GM12878 (cell line): ENCODE measurements around the gene NECTIN1. TPM values are rescaled to one million over a fixed set of nuclear protein-coding genes. Genes with fewer than 3 reads are reported as not detected.

Source experiments
- ATAC-seq: fragments of 200-7000 bp; cut with Tn5 transposase; 3 replicates; pipeline ENCODE4 v1.9.1; 2020; ENCODE audit warnings: mild to moderate bottlenecking, moderate library complexity
- BruUV-seq: library from RNA; stranded (reverse); fragments of 400-500 nt; replicated peaks from 2 replicates; lab custom pipeline; 2021; lab: Mats Ljungman, UMichigan
- CTCF ChIA-PET: fragments of 300-600 bp; sonication (Branson Sonifier 250); formaldehyde crosslinking; extraction: SDS; loops from one replicate; lab custom pipeline; 2021; ENCODE audit warnings: inconsistent platforms; lab: Yijun Ruan, JAX
- POLR2A ChIA-PET: fragments of 350-600 bp; formaldehyde crosslinking; extraction: SDS; loops from one replicate; lab custom pipeline; 2021; ENCODE audit warnings: inconsistent platforms; lab: Charles Lee
- RAD21 ChIA-PET: fragments of 300-600 bp; sonication (Branson Sonifier 250); formaldehyde crosslinking; loops from one replicate; lab custom pipeline; 2023; ENCODE audit warnings: antibody characterized with exemption; ENCODE audit not compliant: unreplicated experiment; lab: Charles Lee
- SMC1A ChIA-PET: fragments of 300-600 bp; sonication (Branson Sonifier 250); formaldehyde crosslinking; loops from one replicate; lab custom pipeline; 2023; ENCODE audit not compliant: unreplicated experiment, uncharacterized antibody; lab: Charles Lee
- DNase-seq: peaks from one replicate; pipeline ENCODE4 v3.0.0-alpha.2; 2011; ENCODE audit warnings: low read depth, low spot score
- FAIRE-seq: peaks from 3 replicates; lab custom pipeline; 2011; peaks lifted over from hg19 to GRCh38; lab: Jason Lieb, UNC
- H2AFZ ChIP-seq: 2 replicates; pipeline ENCODE4 v1.6.0; 2011; ENCODE audit warnings: low read depth, low read length, control low read depth; ENCODE audit not compliant: control insufficient read depth
- H3K27ac ChIP-seq: 2 replicates; pipeline ENCODE4 v1.5.1; 2011; ENCODE audit warnings: control low read depth; ENCODE audit not compliant: control insufficient read depth, insufficient read depth
- H3K27me3 ChIP-seq, 2 experiments: replicated peaks in 1 of 2; 2 replicates each; pipeline versions ENCODE4 v1.6.0 to v1.6.1; 2011; ENCODE audit warnings: low read length in 1 of 2; ENCODE audit not compliant: control insufficient read depth in 2 of 2, insufficient read depth in 2 of 2
- H3K36me3 ChIP-seq, 2 experiments: 2 replicates each; pipeline ENCODE4 v1.5.1; 2011; ENCODE audit warnings: low read length in 1 of 2; ENCODE audit not compliant: control insufficient read depth in 2 of 2, insufficient read depth in 2 of 2
- H3K4me1 ChIP-seq: 2 replicates; pipeline ENCODE4 v1.6.1; 2011; ENCODE audit warnings: mild to moderate bottlenecking, low read length, moderate library complexity, mixed read lengths; ENCODE audit not compliant: control insufficient read depth, insufficient read depth
- H3K4me2 ChIP-seq: 2 replicates; pipeline ENCODE4 v1.6.0; 2011; ENCODE audit warnings: control low read depth; ENCODE audit not compliant: control insufficient read depth, insufficient read depth
- H3K4me3 ChIP-seq: fragments of 200-600 bp; sonication (generic); 2 replicates; pipeline ENCODE4 v1.5.1; 2016
- H3K79me2 ChIP-seq: 2 replicates; pipeline ENCODE4 v1.6.0; 2011; ENCODE audit warnings: low read length; ENCODE audit not compliant: control insufficient read depth, insufficient read depth
- H3K9ac ChIP-seq: 2 replicates; pipeline ENCODE4 v1.8.0; 2011; ENCODE audit warnings: low read length, control low read depth, mixed read lengths; ENCODE audit not compliant: control insufficient read depth, insufficient read depth
- H3K9me3 ChIP-seq: replicated peaks from 3 replicates; pipeline ENCODE4 v1.5.1; 2011; ENCODE audit warnings: mild to moderate bottlenecking, low read length; ENCODE audit not compliant: control insufficient read depth, insufficient read depth
- H4K20me1 ChIP-seq: 2 replicates; pipeline ENCODE4 v1.6.0; 2011; ENCODE audit not compliant: control insufficient read depth, insufficient read depth
- CBX5 ChIP-seq: sonication (generic); IDR thresholded peaks from 2 replicates; pipeline ENCODE4 v1.6.1; 2016; ENCODE audit warnings: low read depth, moderate library complexity, mild to moderate bottlenecking, inconsistent platforms
- CHD2 ChIP-seq: IDR thresholded peaks from 2 replicates; pipeline ENCODE4 v1.6.1; 2011; ENCODE audit warnings: low read depth, low read length, improper control_type of control experiment, borderline replicate concordance
- EGR1 ChIP-seq, 2 experiments: IDR thresholded peaks; 1 replicate in 1 of 2; 2 replicates in 1 of 2; pipeline ENCODE4 v1.6.1; 2011 to 2012; ENCODE audit warnings: low read depth in 2 of 2, low read length in 2 of 2, borderline replicate concordance in 1 of 2, mild to moderate bottlenecking in 1 of 2, moderate library complexity in 1 of 2
- ESRRA ChIP-seq: IDR thresholded peaks from 2 replicates; pipeline ENCODE4 v1.6.1; 2012; ENCODE audit warnings: mild to moderate bottlenecking, low read length, improper control_type of control experiment
- EZH2 ChIP-seq: IDR thresholded peaks from 2 replicates; pipeline ENCODE4 v1.6.1; 2012; ENCODE audit warnings: low read depth, mild to moderate bottlenecking, control low read depth, inconsistent platforms, low read length, borderline replicate concordance; ENCODE audit not compliant: control insufficient read depth
- FOS ChIP-seq: IDR thresholded peaks from 3 replicates; pipeline ENCODE4 v1.6.1; 2011; ENCODE audit warnings: borderline replicate concordance; ENCODE audit not compliant: insufficient read length; ENCODE audit errors: extremely low read depth
- KAT2A ChIP-seq: conservative IDR thresholded peaks from 2 replicates; pipeline ENCODE4 v1.6.1; 2011; ENCODE audit warnings: low read depth, low read length; ENCODE audit not compliant: control insufficient read depth
- NBN ChIP-seq: fragments of 450-650 bp; IDR thresholded peaks from 2 replicates; pipeline ENCODE4 v1.6.1; 2016
- PKNOX1 ChIP-seq: fragments of 450-650 bp; IDR thresholded peaks from 2 replicates; pipeline ENCODE4 v1.6.1; 2016; ENCODE audit warnings: mild to moderate bottlenecking
- PML ChIP-seq: IDR thresholded peaks from 2 replicates; pipeline ENCODE4 v1.6.1; 2012; ENCODE audit warnings: low read length, inconsistent platforms
- RAD51 ChIP-seq: fragments of 450-650 bp; IDR thresholded peaks from 2 replicates; pipeline ENCODE4 v1.6.1; 2016; ENCODE audit warnings: moderate library complexity, mild to moderate bottlenecking, inconsistent platforms
- SRF ChIP-seq, 2 experiments: IDR thresholded peaks; 2 replicates each; pipeline ENCODE4 v1.6.1; 2011; ENCODE audit warnings: low read depth in 2 of 2, low read length in 2 of 2, mild to moderate bottlenecking in 1 of 2, moderate library complexity in 1 of 2
- STAT3 ChIP-seq: IDR thresholded peaks from 2 replicates; pipeline ENCODE4 v1.6.1; 2011; ENCODE audit warnings: low read depth, low read length, improper control_type of control experiment
- TARDBP ChIP-seq: IDR thresholded peaks from 2 replicates; pipeline ENCODE4 v1.6.1; 2016; ENCODE audit warnings: borderline replicate concordance
- TBL1XR1 ChIP-seq: IDR thresholded peaks from 2 replicates; pipeline ENCODE4 v1.6.1; 2012; ENCODE audit warnings: low read depth, low read length, improper control_type of control experiment
- ZNF207 ChIP-seq: fragments of 450-650 bp; IDR thresholded peaks from 2 replicates; pipeline ENCODE4 v1.6.1; 2014; ENCODE audit warnings: antibody characterized with exemption, mild to moderate bottlenecking, borderline replicate concordance
- WGBS: methylation state at CpG from one replicate; pipeline ENCODE4 v1.1.6; 2016; ENCODE audit warnings: low lambda C conversion rate; ENCODE audit not compliant: insufficient replicate concordance, insufficient coverage; ENCODE audit errors: missing lambda C conversion rate; 5-methylcytosine and 5-hydroxymethylcytosine counted together
- in situ Hi-C: fragments of 300-500 bp; cut with MboI; formaldehyde crosslinking; loops from 9 replicates; pipeline ENCODE4 v1.14.3; 2018; ENCODE audit warnings: mixed read lengths
- intact Hi-C: fragments of 100-400 bp; cut with micrococcal nuclease; formaldehyde crosslinking; loops from one replicate; pipeline ENCODE4 v1.14.2; 2022; ENCODE audit not compliant: unreplicated experiment
- polyA plus RNA-seq, 11 experiments: library from polyadenylated mRNA; depleted of rRNA in 4 of 11; unstranded in 6 of 11; stranded (reverse) in 5 of 11; fragments of >200 nt; fragmentation: Nextera tagmentation in 4 of 11; fragmentation: Illumina TruSeq in 1 of 11; extraction: Ambion mirVana in 4 of 11; extraction: Trizol in 1 of 11; gene quantifications; 1 replicate in 1 of 11; 2 replicates in 10 of 11; pipeline versions ENCODE4 v1.2.1 to v1.2.3, GENCODE V29; 2011 to 2016; ENCODE audit warnings: inconsistent platforms in 2 of 11, missing spikeins in 2 of 11, low read depth in 1 of 11
- total RNA-seq, 4 experiments: library from RNA; depleted of rRNA in 3 of 4; stranded (reverse); fragments of >200 nt in 3 of 4; fragmentation: Illumina TruSeq in 1 of 4; extraction: Trizol in 1 of 4; gene quantifications; 2 replicates each; pipeline versions ENCODE4 v1.2.1 to v1.2.3, GENCODE V29; 2013 to 2021
- TF ChIP-seq, protein P1 (sequence below): fragments of 150-350 bp; IDR thresholded peaks from 2 replicates; pipeline ENCODE4 v1.6.1; 2014; ENCODE audit warnings: mild to moderate bottlenecking, low read depth, low read length
- TF ChIP-seq, protein P2 (sequence below): fragments of 450-650 bp; IDR thresholded peaks from 2 replicates; pipeline ENCODE4 v1.6.1; 2017; ENCODE audit warnings: antibody characterized with exemption, mild to moderate bottlenecking, moderate library complexity

NECTIN1 gene
- total and polyA plus RNA-seq, 10 of the 15 experiments (the other 5 are each of a cell fraction or from before 2014, with no cell fraction given), result 0.97 to 9.2 (median 2.3) TPM

DNA sequence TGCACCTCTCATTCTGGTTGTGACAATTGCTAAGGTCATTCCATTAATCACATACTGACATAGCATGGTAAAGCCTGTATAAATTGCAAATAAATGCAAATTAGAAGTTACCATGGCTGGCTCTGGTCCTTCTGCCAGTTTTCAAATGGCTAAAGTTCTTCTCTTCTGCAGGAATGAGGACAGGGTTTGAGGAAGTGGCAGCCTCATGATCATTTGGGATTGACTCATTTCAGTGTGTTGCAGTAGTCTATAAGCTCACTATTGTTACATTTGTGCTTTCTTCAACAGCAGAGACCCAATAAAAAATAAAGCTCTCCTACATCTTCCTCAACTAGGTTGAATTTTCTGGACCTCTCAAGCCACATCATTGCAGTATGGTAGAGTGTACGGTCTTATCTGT lies 60.3 kb downstream of the NECTIN1 start:
- no peaks in the 10 kb centered on the region for H4K20me1 ChIP-seq
- intact Hi-C loops, result loop anchor here (5.0 kb wide), 2 partner anchors 186 to 564 kb away; no protein-coding TSS in a partner anchor
- H2AFZ ChIP-seq, result no peak overlapping the region
- H3K4me3 ChIP-seq, result no peak overlapping the region
- no TSS peak for BruUV-seq
- no peak overlapping the region for H3K4me2 ChIP-seq
- no peaks in the 10 kb centered on the region for H3K79me2 ChIP-seq
- SMC1A ChIA-PET, result interaction anchor here (1.2 kb wide), 1 partner anchor 440 kb away, joined by 7 read pairs; no protein-coding TSS in a partner anchor
- H3K9ac ChIP-seq, result no peak overlapping the region
- no peaks in the 10 kb centered on the region for H3K9me3 ChIP-seq
- no peaks in the 10 kb centered on the region for H3K27me3 ChIP-seq
- ATAC-seq, result no peak
- in situ Hi-C loops, result no loop called here
- POLR2A ChIA-PET, result no interaction called here
- no peak overlapping the region for H3K27ac ChIP-seq
- no peak for DNase-seq
- FAIRE-seq, result no peak
- peaks cover 15% of the 10 kb centered on the region for H3K4me1 ChIP-seq
- H3K36me3 ChIP-seq, result peaks cover 0 to 7% of the 10 kb centered on the region in 2 experiments; a peak in 2 of 4 replicates
- RAD21 ChIA-PET, result interaction anchor here (1.9 to 2.5 kb wide), 4 partner anchors 55 to 440 kb away, joined by 5 to 7 read pairs (median 6); partner anchors contain the start of gene NECTIN1
- WGBS, result 74% methylated on average over 1 of the region's 1 CpG
- TF ChIP-seq FOS (no peak), PML (no peak), CBX5 (no peak), STAT3 (no peak), PKNOX1 (no peak), NBN (no peak), TARDBP (no peak), KAT2A (no peak), TBL1XR1 (no peak), ZNF207 (no peak), RAD51 (no peak), CHD2 (no peak), EZH2 (no peak), EGR1 (IDR thresholded peaks at IDR 0.05; ENCODE audit: borderline replicate concordance in 1 of 2, low read depth in 2 of 2, low read length in 2 of 2) (no peak), ESRRA (no peak), SRF (IDR thresholded peaks at IDR 0.05; ENCODE audit: low read depth in 2 of 2, low read length in 2 of 2) (no peak)
- TF ChIP-seq, protein P1, sequence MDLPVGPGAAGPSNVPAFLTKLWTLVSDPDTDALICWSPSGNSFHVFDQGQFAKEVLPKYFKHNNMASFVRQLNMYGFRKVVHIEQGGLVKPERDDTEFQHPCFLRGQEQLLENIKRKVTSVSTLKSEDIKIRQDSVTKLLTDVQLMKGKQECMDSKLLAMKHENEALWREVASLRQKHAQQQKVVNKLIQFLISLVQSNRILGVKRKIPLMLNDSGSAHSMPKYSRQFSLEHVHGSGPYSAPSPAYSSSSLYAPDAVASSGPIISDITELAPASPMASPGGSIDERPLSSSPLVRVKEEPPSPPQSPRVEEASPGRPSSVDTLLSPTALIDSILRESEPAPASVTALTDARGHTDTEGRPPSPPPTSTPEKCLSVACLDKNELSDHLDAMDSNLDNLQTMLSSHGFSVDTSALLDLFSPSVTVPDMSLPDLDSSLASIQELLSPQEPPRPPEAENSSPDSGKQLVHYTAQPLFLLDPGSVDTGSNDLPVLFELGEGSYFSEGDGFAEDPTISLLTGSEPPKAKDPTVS, result no peak
- TF ChIP-seq, protein P2, sequence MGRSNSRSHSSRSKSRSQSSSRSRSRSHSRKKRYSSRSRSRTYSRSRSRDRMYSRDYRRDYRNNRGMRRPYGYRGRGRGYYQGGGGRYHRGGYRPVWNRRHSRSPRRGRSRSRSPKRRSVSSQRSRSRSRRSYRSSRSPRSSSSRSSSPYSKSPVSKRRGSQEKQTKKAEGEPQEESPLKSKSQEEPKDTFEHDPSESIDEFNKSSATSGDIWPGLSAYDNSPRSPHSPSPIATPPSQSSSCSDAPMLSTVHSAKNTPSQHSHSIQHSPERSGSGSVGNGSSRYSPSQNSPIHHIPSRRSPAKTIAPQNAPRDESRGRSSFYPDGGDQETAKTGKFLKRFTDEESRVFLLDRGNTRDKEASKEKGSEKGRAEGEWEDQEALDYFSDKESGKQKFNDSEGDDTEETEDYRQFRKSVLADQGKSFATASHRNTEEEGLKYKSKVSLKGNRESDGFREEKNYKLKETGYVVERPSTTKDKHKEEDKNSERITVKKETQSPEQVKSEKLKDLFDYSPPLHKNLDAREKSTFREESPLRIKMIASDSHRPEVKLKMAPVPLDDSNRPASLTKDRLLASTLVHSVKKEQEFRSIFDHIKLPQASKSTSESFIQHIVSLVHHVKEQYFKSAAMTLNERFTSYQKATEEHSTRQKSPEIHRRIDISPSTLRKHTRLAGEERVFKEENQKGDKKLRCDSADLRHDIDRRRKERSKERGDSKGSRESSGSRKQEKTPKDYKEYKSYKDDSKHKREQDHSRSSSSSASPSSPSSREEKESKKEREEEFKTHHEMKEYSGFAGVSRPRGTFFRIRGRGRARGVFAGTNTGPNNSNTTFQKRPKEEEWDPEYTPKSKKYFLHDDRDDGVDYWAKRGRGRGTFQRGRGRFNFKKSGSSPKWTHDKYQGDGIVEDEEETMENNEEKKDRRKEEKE, result no peak
- CTCF ChIA-PET, result interaction anchor here (1.7 to 5.3 kb wide), 3 partner anchors 59 to 440 kb away, joined by 3 to 27 read pairs (median 8); partner anchors contain the start of gene NECTIN1
